Cardiac fibroblast (primary cell): ENCODE data around the gene EGLN3.

Source experiments
- DNase-seq, 2 donors: peaks; one replicate each; pipeline versions ENCODE4 v3.0.0 to v3.0.0-alpha.2; 2010; ENCODE audit warnings: low read depth in 2 of 2
- H3K4me3 ChIP-seq, 2 donors: replicated peaks in 1 of 2; 1 replicate in 1 of 2; 2 replicates in 1 of 2; pipeline ENCODE4 v1.5.1; 2011; ENCODE audit warnings: low read depth in 2 of 2, low read length in 2 of 2, mild to moderate bottlenecking in 2 of 2, moderate library complexity in 1 of 2
- CTCF ChIP-seq: IDR thresholded peaks from one replicate; pipeline ENCODE4 v1.5.1; 2011; ENCODE audit warnings: low read depth, mild to moderate bottlenecking, low read length, inconsistent platforms

EGLN3 gene

GRCh38 chr14:33900706-33901105 lies 50.2 kb downstream of the EGLN3 start:
- H3K4me3 ChIP-seq = no peak overlapping the region
- no peak for TF ChIP-seq CTCF
- no peak for DNase-seq

GRCh38 chr14:33899723-33900341 lies 51.0 kb downstream of the EGLN3 start:
- H3K4me3 ChIP-seq = no peak overlapping the region
- DNase-seq = no peak
- no peak for TF ChIP-seq CTCF

- no peak overlapping the region for H3K4me3 ChIP-seq
- DNase-seq = no peak
- no peak for TF ChIP-seq CTCF
Observed at GRCh38 chr14:33897878-33898535, 52.9 kb downstream of the EGLN3 start.

- TF ChIP-seq CTCF = no peak
- DNase-seq = no peak
Observed at GRCh38 chr14:33897382-33897781, 53.5 kb downstream of the EGLN3 start.

GRCh38 chr14:33894339-33894738 lies 56.5 kb downstream of the EGLN3 start:
- no peak overlapping the region for H3K4me3 ChIP-seq
- DNase-seq = no peak
- TF ChIP-seq CTCF = no peak

More at GRCh38 chr14:33897382-33897781, 53.5 kb downstream of the EGLN3 start:
- H3K4me3 ChIP-seq = no peak overlapping the region

GRCh38 chr14:33891700-33892099 lies 59.2 kb downstream of the EGLN3 start:
- no peak overlapping the region for H3K4me3 ChIP-seq
- DNase-seq = no peak
- no peak for TF ChIP-seq CTCF

GRCh38 chr14:33884916-33885315 lies 66.0 kb downstream of the EGLN3 start:
- no peak for TF ChIP-seq CTCF
- no peak overlapping the region for H3K4me3 ChIP-seq
- no peak for DNase-seq
